Breast epithelium (tissue), 3 donors: ENCODE results near the gene ATAD3B.

Source experiments
- CTCF ChIP-seq, 3 donors: fragments of 450-650 bp; IDR thresholded peaks; one replicate each; pipeline ENCODE4 v1.5.1; 2016 to 2017; ENCODE audit warnings: antibody characterized with exemption in 3 of 3, mild to moderate bottlenecking in 3 of 3, moderate library complexity in 3 of 3
- POLR2A ChIP-seq: fragments of 450-650 bp; IDR thresholded peaks from one replicate; pipeline ENCODE4 v1.6.1; 2016; ENCODE audit warnings: antibody characterized with exemption, mild to moderate bottlenecking, moderate library complexity
- POLR2AphosphoS5 ChIP-seq, 3 donors: sonication (generic); formaldehyde crosslinking; IDR thresholded peaks; one replicate each; pipeline ENCODE4 v1.6.1; 2017; ENCODE audit warnings: antibody characterized with exemption in 3 of 3

DNA sequence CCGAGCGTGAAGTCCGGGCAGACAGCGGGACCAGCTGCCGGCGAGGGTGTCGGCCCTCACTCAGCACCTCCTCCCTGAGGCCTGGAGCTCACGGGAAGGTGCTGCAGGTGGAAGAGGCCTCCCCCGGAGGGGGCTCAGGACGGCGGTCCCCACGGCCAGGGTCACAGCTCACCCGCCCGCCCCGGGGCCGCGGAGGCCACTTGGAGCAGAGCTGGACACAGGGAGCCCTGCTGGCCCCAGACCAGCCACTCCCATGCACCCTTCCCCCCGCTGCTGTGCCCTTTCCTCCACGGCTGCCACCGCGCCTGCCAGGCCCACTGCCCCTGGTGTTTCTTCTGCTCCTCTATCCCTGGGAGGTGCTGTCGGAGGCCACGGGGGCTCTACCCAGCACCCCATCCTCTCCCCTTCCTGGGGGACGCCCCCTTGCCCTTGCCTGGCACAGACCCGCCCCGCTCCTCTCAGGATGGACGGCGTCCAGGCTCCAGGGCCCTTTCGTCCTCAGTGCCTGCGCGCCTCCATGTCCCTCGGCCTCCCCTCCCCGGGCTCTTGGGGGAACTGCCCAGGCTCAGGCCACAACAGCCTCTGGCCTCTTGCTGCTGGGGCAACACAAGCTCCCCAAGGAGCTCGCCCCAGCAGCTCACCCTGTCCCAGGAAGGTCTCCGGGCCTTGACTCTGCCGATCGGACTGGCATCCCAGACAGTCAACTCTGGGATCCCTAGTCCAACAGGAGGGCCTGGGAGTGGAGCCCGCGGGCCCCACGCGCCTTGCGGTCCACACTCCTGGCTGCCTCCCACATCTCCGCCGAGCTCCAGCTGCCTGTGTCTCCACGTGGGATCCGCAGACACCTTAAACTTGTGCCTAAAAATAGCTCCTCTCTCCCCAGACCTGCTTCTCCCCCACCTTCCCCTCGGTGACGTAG, 64.7 kb downstream of the ATAD3B start:
- TF ChIP-seq CTCF (IDR thresholded peaks at IDR 0.05) (no peak), POLR2AphosphoS5 (IDR thresholded peaks at IDR 0.05) (no peak), POLR2A (no peak)
